ENCODE results near the gene GLP1R.
"Not testable (repeated sequence)": the region's sequence is repeated elsewhere in the genome, so short reads cannot be mapped to it uniquely, and the experiment has no call there.

Gene GLP1R

DNA sequence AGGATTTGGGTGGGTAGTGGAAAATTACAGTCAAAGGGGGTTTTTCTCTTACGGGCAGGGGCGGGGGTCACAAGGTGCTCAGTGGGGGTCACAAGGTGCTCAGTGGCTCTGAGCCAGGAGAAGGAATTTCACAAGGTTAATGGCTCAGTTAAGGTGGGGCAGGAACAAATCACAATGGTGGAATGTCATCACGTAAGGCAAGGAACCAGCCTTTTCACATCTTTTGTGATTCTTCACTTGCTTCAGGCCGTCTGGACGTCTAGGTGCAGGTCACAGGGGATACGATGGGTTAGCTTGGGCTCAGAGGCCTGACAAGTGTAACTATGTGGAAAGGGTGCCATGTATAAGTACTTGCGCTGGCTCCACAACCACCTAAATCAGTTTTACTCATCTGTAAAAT, 87.6 kb downstream of the GLP1R start:
- DNase-seq: not testable (repeated sequence)

- peak; percentile 13 to 35 for DNase-seq
Measured at GRCh38 chr6:39137245-39137644, 88.7 kb downstream of the GLP1R start.
